ENCODE data around the gene GDF10.

The GDF10 gene

GRCh38 chr10:47278720-47279119 is 21.3 kb upstream of the GDF10 start:
- no peak overlapping the region for H3K23ac ChIP-seq (ENCODE audit: low read length in 2 of 2)
- no peak overlapping the region for H3K4me3 ChIP-seq (ENCODE audit: insufficient read depth in 1 of 2, low read depth in 1 of 2, low read length in 2 of 2)
- no peak overlapping the region for H3K14ac ChIP-seq (ENCODE audit: low read length in 2 of 2)
- no peak overlapping the region for H3K27ac ChIP-seq (ENCODE audit: low read length, poor library complexity, severe bottlenecking)
- H2AFZ ChIP-seq (ENCODE audit: low read depth, low read length), result no peak overlapping the region
- no peak for DNase-seq
- H3K27me3 ChIP-seq (ENCODE audit: control insufficient read depth in 1 of 2, insufficient read depth in 1 of 2, low read length in 2 of 2), result peaks cover 11 to 43% of the 10 kb centered on the region in 2 experiments
- no peak overlapping the region for H2BK120ac ChIP-seq (ENCODE audit: low read depth, low read length)
- no peak overlapping the region for H3K4me2 ChIP-seq (ENCODE audit: low read length, poor library complexity, severe bottlenecking)
- H3K9ac ChIP-seq (ENCODE audit: low read length), result no peak overlapping the region
- H3K79me1 ChIP-seq (replicated peaks; ENCODE audit: low read length, poor library complexity, severe bottlenecking), result no peaks in the 10 kb centered on the region
- no peak overlapping the region for H2AK5ac ChIP-seq (ENCODE audit: low read length, severe bottlenecking)
- H2BK15ac ChIP-seq (ENCODE audit: low read depth, poor library complexity, severe bottlenecking), result no peak overlapping the region
- H3K4me1 ChIP-seq (ENCODE audit: control insufficient read depth, insufficient read depth, low read depth, low read length), result no peaks in the 10 kb centered on the region
- no peaks in the 10 kb centered on the region for H3K36me3 ChIP-seq (ENCODE audit: control insufficient read depth in 1 of 2, insufficient read depth in 2 of 2, low read depth in 1 of 2, low read length in 2 of 2)
- no peak overlapping the region for H4K91ac ChIP-seq (ENCODE audit: low read length)
- H2BK12ac ChIP-seq (ENCODE audit: low read length in 2 of 2), result no peak overlapping the region
- no peak overlapping the region for H3K4ac ChIP-seq (ENCODE audit: low read depth in 1 of 2, low read length in 2 of 2)
- 72% methylated on average over 3 of the region's 3 CpGs for WGBS
- no peak overlapping the region for H3K18ac ChIP-seq (ENCODE audit: low read depth in 1 of 2, low read length in 2 of 2)
- no peak overlapping the region for H2BK5ac ChIP-seq (ENCODE audit: low read depth, low read length, poor library complexity, severe bottlenecking)
- H4K8ac ChIP-seq (ENCODE audit: low read length), result no peak overlapping the region
- H3K9me3 ChIP-seq (ENCODE audit: control insufficient read depth, low read length), result peaks cover 4% of the 10 kb centered on the region

GRCh38 chr10:47279276-47279675 is 20.7 kb upstream of the GDF10 start:
- no peak overlapping the region for H3K4me3 ChIP-seq (ENCODE audit: insufficient read depth in 1 of 2, low read depth in 1 of 2, low read length in 2 of 2)
- no peak overlapping the region for H2AFZ ChIP-seq (ENCODE audit: low read depth, low read length)
- H3K18ac ChIP-seq (ENCODE audit: low read depth in 1 of 2, low read length in 2 of 2), result no peak overlapping the region
- no peak overlapping the region for H3K4me2 ChIP-seq (ENCODE audit: low read length, poor library complexity, severe bottlenecking)
- no peak overlapping the region for H3K23ac ChIP-seq (ENCODE audit: low read length in 2 of 2)
- H4K91ac ChIP-seq (ENCODE audit: low read length), result no peak overlapping the region
- no peak overlapping the region for H2BK120ac ChIP-seq (ENCODE audit: low read depth, low read length)
- H3K14ac ChIP-seq (ENCODE audit: low read length in 2 of 2), result no peak overlapping the region
- H3K27ac ChIP-seq (ENCODE audit: low read length, poor library complexity, severe bottlenecking), result no peak overlapping the region
- H4K8ac ChIP-seq (ENCODE audit: low read length), result no peak overlapping the region
- no peak overlapping the region for H2BK15ac ChIP-seq (ENCODE audit: low read depth, poor library complexity, severe bottlenecking)
- H3K9me3 ChIP-seq (ENCODE audit: control insufficient read depth, low read length), result peaks cover 3% of the 10 kb centered on the region
- no peak overlapping the region for H2BK5ac ChIP-seq (ENCODE audit: low read depth, low read length, poor library complexity, severe bottlenecking)
- H3K4ac ChIP-seq (ENCODE audit: low read depth in 1 of 2, low read length in 2 of 2), result no peak overlapping the region
- H2BK12ac ChIP-seq (ENCODE audit: low read length in 2 of 2), result no peak overlapping the region
- H3K4me1 ChIP-seq (ENCODE audit: control insufficient read depth, insufficient read depth, low read depth, low read length), result no peaks in the 10 kb centered on the region
- no peaks in the 10 kb centered on the region for H3K79me1 ChIP-seq (replicated peaks; ENCODE audit: low read length, poor library complexity, severe bottlenecking)
- 60% methylated on average over 2 of the region's 2 CpGs for WGBS
- no peaks in the 10 kb centered on the region for H3K36me3 ChIP-seq (ENCODE audit: control insufficient read depth in 1 of 2, insufficient read depth in 2 of 2, low read depth in 1 of 2, low read length in 2 of 2)
- peaks cover 11 to 43% of the 10 kb centered on the region in 2 experiments for H3K27me3 ChIP-seq (ENCODE audit: control insufficient read depth in 1 of 2, insufficient read depth in 1 of 2, low read length in 2 of 2)
- no peak for DNase-seq
- H3K9ac ChIP-seq (ENCODE audit: low read length), result no peak overlapping the region
- no peak overlapping the region for H2AK5ac ChIP-seq (ENCODE audit: low read length, severe bottlenecking)

GRCh38 chr10:47282005-47282656 is 17.9 kb upstream of the GDF10 start:
- Histone ChIP-seq H2BK120ac (ENCODE audit: low read depth, low read length) (no peak overlapping the region), H3K4me1 (ENCODE audit: control insufficient read depth, insufficient read depth, low read depth, low read length) (no peaks in the 10 kb centered on the region), H3K14ac (ENCODE audit: low read length in 2 of 2) (no peak overlapping the region), H3K9me3 (ENCODE audit: control insufficient read depth, low read length) (no peaks in the 10 kb centered on the region), H3K4me3 (ENCODE audit: insufficient read depth in 1 of 2, low read depth in 1 of 2, low read length in 2 of 2) (no peak overlapping the region), H4K8ac (ENCODE audit: low read length) (no peak overlapping the region), H3K4me2 (ENCODE audit: low read length, poor library complexity, severe bottlenecking) (no peak overlapping the region), H2AFZ (ENCODE audit: low read depth, low read length) (no peak overlapping the region), H2BK12ac (ENCODE audit: low read length in 2 of 2) (no peak overlapping the region), H3K23ac (ENCODE audit: low read length in 2 of 2) (no peak overlapping the region), H2AK5ac (ENCODE audit: low read length, severe bottlenecking) (no peak overlapping the region), H2BK5ac (ENCODE audit: low read depth, low read length, poor library complexity, severe bottlenecking) (no peak overlapping the region), H2BK15ac (ENCODE audit: low read depth, poor library complexity, severe bottlenecking) (no peak overlapping the region), H3K27me3 (ENCODE audit: control insufficient read depth in 1 of 2, insufficient read depth in 1 of 2, low read length in 2 of 2) (peaks cover 18 to 37% of the 10 kb centered on the region in 2 experiments), H3K4ac (ENCODE audit: low read depth in 1 of 2, low read length in 2 of 2) (no peak overlapping the region), H3K18ac (ENCODE audit: low read depth in 1 of 2, low read length in 2 of 2) (no peak overlapping the region), H3K9ac (ENCODE audit: low read length) (no peak overlapping the region), H3K27ac (ENCODE audit: low read length, poor library complexity, severe bottlenecking) (no peak overlapping the region), H4K91ac (ENCODE audit: low read length) (no peak overlapping the region), H3K79me1 (replicated peaks; ENCODE audit: low read length, poor library complexity, severe bottlenecking) (no peaks in the 10 kb centered on the region), H3K36me3 (ENCODE audit: control insufficient read depth in 1 of 2, insufficient read depth in 2 of 2, low read depth in 1 of 2, low read length in 2 of 2) (no peaks in the 10 kb centered on the region)
- WGBS, result 82% methylated on average over 6 of the region's 6 CpGs
- DNase-seq, result no peak

GRCh38 chr10:47282657-47283018 is 17.4 kb upstream of the GDF10 start:
- Histone ChIP-seq H3K4me2 (ENCODE audit: low read length, poor library complexity, severe bottlenecking) (no peak overlapping the region), H3K27ac (ENCODE audit: low read length, poor library complexity, severe bottlenecking) (no peak overlapping the region), H3K4ac (ENCODE audit: low read depth in 1 of 2, low read length in 2 of 2) (no peak overlapping the region), H4K8ac (ENCODE audit: low read length) (no peak overlapping the region), H3K36me3 (ENCODE audit: control insufficient read depth in 1 of 2, insufficient read depth in 2 of 2, low read depth in 1 of 2, low read length in 2 of 2) (no peaks in the 10 kb centered on the region), H3K23ac (ENCODE audit: low read length in 2 of 2) (no peak overlapping the region), H2BK12ac (ENCODE audit: low read length in 2 of 2) (no peak overlapping the region), H2BK5ac (ENCODE audit: low read depth, low read length, poor library complexity, severe bottlenecking) (no peak overlapping the region), H3K9ac (ENCODE audit: low read length) (no peak overlapping the region), H3K18ac (ENCODE audit: low read depth in 1 of 2, low read length in 2 of 2) (no peak overlapping the region), H3K79me1 (replicated peaks; ENCODE audit: low read length, poor library complexity, severe bottlenecking) (no peaks in the 10 kb centered on the region), H4K91ac (ENCODE audit: low read length) (no peak overlapping the region), H2BK120ac (ENCODE audit: low read depth, low read length) (no peak overlapping the region), H3K4me1 (ENCODE audit: control insufficient read depth, insufficient read depth, low read depth, low read length) (no peaks in the 10 kb centered on the region), H3K14ac (ENCODE audit: low read length in 2 of 2) (no peak overlapping the region), H3K9me3 (ENCODE audit: control insufficient read depth, low read length) (no peaks in the 10 kb centered on the region), H3K4me3 (ENCODE audit: insufficient read depth in 1 of 2, low read depth in 1 of 2, low read length in 2 of 2) (no peak overlapping the region), H3K27me3 (ENCODE audit: control insufficient read depth in 1 of 2, insufficient read depth in 1 of 2, low read length in 2 of 2) (peaks cover 23 to 37% of the 10 kb centered on the region in 2 experiments), H2AFZ (ENCODE audit: low read depth, low read length) (no peak overlapping the region), H2BK15ac (ENCODE audit: low read depth, poor library complexity, severe bottlenecking) (no peak overlapping the region), H2AK5ac (ENCODE audit: low read length, severe bottlenecking) (no peak overlapping the region)
- no peak for DNase-seq
- 83% methylated on average over 4 of the region's 6 CpGs for WGBS

Measured in mesenchymal stem cell (in vitro differentiated cells and primary cell).